ENCODE results near the gene PRKG2. TPM values are rescaled to one million over a fixed set of nuclear protein-coding genes. Genes with fewer than 3 reads are reported as not detected.

The PRKG2 gene
- total and polyA plus RNA-seq, 10 of the 15 experiments (the other 5 are each of a cell fraction or from before 2014, with no cell fraction given), result not detected

GRCh38 chr4:81146466-81146865 is 68.6 kb downstream of the PRKG2 start:
- RAD21 ChIA-PET (ENCODE audit: unreplicated experiment), result interaction anchor here (1.1 kb wide), 1 partner anchor 77 kb away, joined by 4 read pairs; no protein-coding TSS in a partner anchor
- in situ Hi-C loops (cut with MboI), result no loop called here

More at GRCh38 chr4:81146466-81146865, 68.6 kb downstream of the PRKG2 start:
- ChIA-PET CTCF (no interaction called here), SMC1A (ENCODE audit: uncharacterized antibody, unreplicated experiment) (interaction anchor here (1.7 kb wide), 1 partner anchor 13 kb away, joined by 5 read pairs; no protein-coding TSS in a partner anchor), POLR2A (no interaction called here)
- Histone ChIP-seq H3K4me2 (ENCODE audit: control insufficient read depth, insufficient read depth) (no peak overlapping the region), H3K36me3 (ENCODE audit: control insufficient read depth in 2 of 2, insufficient read depth in 2 of 2, low read length in 1 of 2) (no peaks in the 10 kb centered on the region), H3K9ac (ENCODE audit: control insufficient read depth, insufficient read depth, low read length) (no peak overlapping the region), H3K27ac (ENCODE audit: control insufficient read depth, insufficient read depth) (no peak overlapping the region), H3K9me3 (replicated peaks; ENCODE audit: control insufficient read depth, insufficient read depth, low read length) (no peaks in the 10 kb centered on the region), H3K4me3 (no peak overlapping the region), H2AFZ (ENCODE audit: control insufficient read depth, low read depth, low read length) (no peak overlapping the region), H3K27me3 (replicated peaks in 1 of 2; ENCODE audit: control insufficient read depth in 2 of 2, insufficient read depth in 2 of 2, low read length in 1 of 2) (no peaks in the 10 kb centered on the region), H3K79me2 (ENCODE audit: control insufficient read depth, insufficient read depth, low read length) (no peaks in the 10 kb centered on the region), H4K20me1 (ENCODE audit: control insufficient read depth, insufficient read depth) (no peaks in the 10 kb centered on the region), H3K4me1 (ENCODE audit: control insufficient read depth, insufficient read depth, low read length) (no peaks in the 10 kb centered on the region)
- DNase-seq (ENCODE audit: low read depth, low spot score) (no peak), FAIRE-seq (no peak), ATAC-seq (no peak)
- BruUV-seq (replicated peaks), result no TSS peak
- TF ChIP-seq MXI1 (IDR thresholded peaks at IDR 0.05; ENCODE audit: low read depth, low read length) (no peak), HSF1 (IDR thresholded peaks at IDR 0.05; ENCODE audit: low read depth, low read length) (no peak), HCFC1 (IDR thresholded peaks at IDR 0.05; ENCODE audit: low read length) (no peak), ZNF622 (IDR thresholded peaks at IDR 0.05) (no peak), SMC3 (IDR thresholded peaks at IDR 0.05; ENCODE audit: borderline replicate concordance, low read length) (no peak), STAT1 (conservative IDR thresholded peaks at IDR 0.05) (no peak), EGR1 (IDR thresholded peaks at IDR 0.05; ENCODE audit: borderline replicate concordance in 1 of 2, low read depth in 2 of 2, low read length in 2 of 2) (no peak), ZZZ3 (IDR thresholded peaks at IDR 0.05; ENCODE audit: control insufficient read depth, insufficient read length, low read depth) (no peak), POLR2A (IDR thresholded peaks at IDR 0.05; ENCODE audit: low read depth, low read length) (no peak), NRF1 (conservative IDR thresholded peaks at IDR 0.05; ENCODE audit: low read depth, low read length) (no peak)
- TF ChIP-seq, protein P1, sequence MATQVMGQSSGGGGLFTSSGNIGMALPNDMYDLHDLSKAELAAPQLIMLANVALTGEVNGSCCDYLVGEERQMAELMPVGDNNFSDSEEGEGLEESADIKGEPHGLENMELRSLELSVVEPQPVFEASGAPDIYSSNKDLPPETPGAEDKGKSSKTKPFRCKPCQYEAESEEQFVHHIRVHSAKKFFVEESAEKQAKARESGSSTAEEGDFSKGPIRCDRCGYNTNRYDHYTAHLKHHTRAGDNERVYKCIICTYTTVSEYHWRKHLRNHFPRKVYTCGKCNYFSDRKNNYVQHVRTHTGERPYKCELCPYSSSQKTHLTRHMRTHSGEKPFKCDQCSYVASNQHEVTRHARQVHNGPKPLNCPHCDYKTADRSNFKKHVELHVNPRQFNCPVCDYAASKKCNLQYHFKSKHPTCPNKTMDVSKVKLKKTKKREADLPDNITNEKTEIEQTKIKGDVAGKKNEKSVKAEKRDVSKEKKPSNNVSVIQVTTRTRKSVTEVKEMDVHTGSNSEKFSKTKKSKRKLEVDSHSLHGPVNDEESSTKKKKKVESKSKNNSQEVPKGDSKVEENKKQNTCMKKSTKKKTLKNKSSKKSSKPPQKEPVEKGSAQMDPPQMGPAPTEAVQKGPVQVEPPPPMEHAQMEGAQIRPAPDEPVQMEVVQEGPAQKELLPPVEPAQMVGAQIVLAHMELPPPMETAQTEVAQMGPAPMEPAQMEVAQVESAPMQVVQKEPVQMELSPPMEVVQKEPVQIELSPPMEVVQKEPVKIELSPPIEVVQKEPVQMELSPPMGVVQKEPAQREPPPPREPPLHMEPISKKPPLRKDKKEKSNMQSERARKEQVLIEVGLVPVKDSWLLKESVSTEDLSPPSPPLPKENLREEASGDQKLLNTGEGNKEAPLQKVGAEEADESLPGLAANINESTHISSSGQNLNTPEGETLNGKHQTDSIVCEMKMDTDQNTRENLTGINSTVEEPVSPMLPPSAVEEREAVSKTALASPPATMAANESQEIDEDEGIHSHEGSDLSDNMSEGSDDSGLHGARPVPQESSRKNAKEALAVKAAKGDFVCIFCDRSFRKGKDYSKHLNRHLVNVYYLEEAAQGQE (IDR thresholded peaks at IDR 0.05; ENCODE audit: low read depth, low read length), result no peak
- intact Hi-C loops (cut with micrococcal nuclease; ENCODE audit: unreplicated experiment), result no loop called here
